OCI-LY1 (cell line): ENCODE data around the gene SEC14L3.

ENCODE experiments used
- CTCF ChIP-seq: fragments of 200-600 bp; sonication (generic), shearing (Covaris generic); IDR thresholded peaks from 2 replicates; pipeline ENCODE4 v1.5.1; 2017; ENCODE audit warnings: mild to moderate bottlenecking, antibody characterized with exemption, low read length, moderate library complexity, mixed read lengths
- EZH2 ChIP-seq: fragments of 200-600 bp; sonication (generic), shearing (Covaris generic); IDR thresholded peaks from 2 replicates; pipeline ENCODE4 v1.8.0; 2017; ENCODE audit warnings: borderline replicate concordance, mixed run types, mild to moderate bottlenecking, antibody characterized with exemption, low read length, moderate library complexity, mixed read lengths

- TF ChIP-seq EZH2 = no peak
- TF ChIP-seq CTCF = no peak
Observed at GRCh38 chr22:30513462-30513861, 41.6 kb upstream of the SEC14L3 start.
